ENCODE data around the gene C14orf132. TPM values are rescaled to one million over a fixed set of nuclear protein-coding genes. Genes with fewer than 3 reads are reported as not detected.

C14orf132 gene
- total and polyA plus RNA-seq, 9 of the 15 experiments (the other 6 are each of a cell fraction or from before 2014, with no cell fraction given), result not detected

GRCh38 chr14:96117960-96118359, 78.8 kb downstream of the C14orf132 start (continued):
- no peak for TF ChIP-seq FOXA3 (CRISPR knock-in tag; conservative IDR thresholded peaks at IDR 0.05 in 1 of 2, IDR thresholded peaks at IDR 0.05 in 1 of 2)
- TF ChIP-seq, protein P1, sequence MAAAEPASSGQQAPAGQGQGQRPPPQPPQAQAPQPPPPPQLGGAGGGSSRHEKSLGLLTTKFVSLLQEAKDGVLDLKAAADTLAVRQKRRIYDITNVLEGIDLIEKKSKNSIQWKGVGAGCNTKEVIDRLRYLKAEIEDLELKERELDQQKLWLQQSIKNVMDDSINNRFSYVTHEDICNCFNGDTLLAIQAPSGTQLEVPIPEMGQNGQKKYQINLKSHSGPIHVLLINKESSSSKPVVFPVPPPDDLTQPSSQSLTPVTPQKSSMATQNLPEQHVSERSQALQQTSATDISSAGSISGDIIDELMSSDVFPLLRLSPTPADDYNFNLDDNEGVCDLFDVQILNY (CRISPR knock-in tag; IDR thresholded peaks at IDR 0.05), result no peak
- TF ChIP-seq NFE2 (IDR thresholded peaks at IDR 0.05; ENCODE audit: low read depth), result no peak
- no peak for TF ChIP-seq TSHZ1 (CRISPR knock-in tag; IDR thresholded peaks at IDR 0.05)

DNA sequence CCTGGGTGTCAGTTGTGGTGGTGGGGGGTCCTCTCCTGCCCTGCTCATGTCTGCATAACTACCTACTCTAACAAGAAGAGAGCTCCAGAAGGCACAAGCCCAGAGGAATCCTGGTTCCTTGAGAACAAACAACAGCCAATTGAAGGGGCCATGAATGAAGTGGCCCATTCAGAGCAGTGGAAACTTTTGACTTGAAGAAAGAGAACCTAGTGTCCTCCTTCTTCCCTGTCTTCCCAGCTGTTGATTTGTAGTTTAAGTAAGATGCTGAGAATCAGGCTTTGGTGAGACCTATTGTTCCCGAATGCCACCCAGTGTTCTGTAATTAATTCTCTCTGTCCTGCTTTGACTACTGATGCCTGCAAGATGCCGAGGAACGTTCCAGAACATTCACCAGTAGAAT, 79.2 kb downstream of the C14orf132 start:
- Histone ChIP-seq H3K9me1 (ENCODE audit: control insufficient read depth, insufficient read depth, low read length) (no peaks in the 10 kb centered on the region), H2AFZ (ENCODE audit: low read depth, low read length) (no peak overlapping the region), H3K36me3 (ENCODE audit: control insufficient read depth, insufficient read depth, low read length) (no peaks in the 10 kb centered on the region), H4K20me1 (replicated peaks; ENCODE audit: control insufficient read depth, insufficient read depth, low read length) (no peaks in the 10 kb centered on the region), H3K9me3 (replicated peaks; ENCODE audit: control insufficient read depth, insufficient read depth, low read depth, low read length) (no peaks in the 10 kb centered on the region), H3K4me2 (ENCODE audit: insufficient read depth, low read length) (no peak overlapping the region), H3K27ac (ENCODE audit: extremely low read depth, low read depth, low read length) (no peak overlapping the region), H3K79me2 (ENCODE audit: control insufficient read depth, insufficient read depth, low read length) (no peaks in the 10 kb centered on the region), H3K9ac (ENCODE audit: insufficient read depth in 1 of 2, low read depth in 2 of 2, low read length in 2 of 2) (no peak overlapping the region), H3K27me3 (ENCODE audit: control insufficient read depth in 2 of 2, insufficient read depth in 2 of 2, low read length in 2 of 2) (no peaks in the 10 kb centered on the region; a peak in 1 of 5 replicates), H3K4me1 (replicated peaks in 1 of 2; ENCODE audit: control insufficient read depth in 2 of 2, insufficient read depth in 2 of 2, low read length in 2 of 2) (no peaks in the 10 kb centered on the region), H3K4me3 (no peak overlapping the region)
- CTCF ChIA-PET (ENCODE audit: low intra/inter-chr PET ratio), result no interaction called here
- no TSS peak for BruUV-seq (replicated peaks)
- ATAC-seq (no peak), FAIRE-seq (no peak), DNase-seq (ENCODE audit: extremely low read depth in 1 of 4, low spot score in 3 of 4) (no peak)
- intact Hi-C loops (cut with micrococcal nuclease) (no loop called here), in situ Hi-C loops (cut with MboI) (loop anchor here (10.0 kb wide), 1 partner anchor 146 kb away; no protein-coding TSS in a partner anchor)
- WGBS (ENCODE audit: insufficient coverage, low coverage, missing lambda C conversion rate), result 0% methylated on average over 3 of the region's 3 CpGs
- POLR2A ChIA-PET, result interaction anchor here (0.7 kb wide), 1 partner anchor 556 kb away, joined by 3 read pairs; no protein-coding TSS in a partner anchor
- TF ChIP-seq GATAD2A (IDR thresholded peaks at IDR 0.05) (no peak), CCAR2 (IDR thresholded peaks at IDR 0.05; ENCODE audit: low read depth, low read length) (no peak), ETV5 (CRISPR knock-in tag; IDR thresholded peaks at IDR 0.05; ENCODE audit: low read depth) (no peak), ZNF589 (CRISPR knock-in tag; IDR thresholded peaks at IDR 0.05; ENCODE audit: low read depth) (no peak), SNIP1 (IDR thresholded peaks at IDR 0.05; ENCODE audit: low read depth) (no peak), RB1 (IDR thresholded peaks at IDR 0.05; ENCODE audit: low read depth) (no peak), HMBOX1 (IDR thresholded peaks at IDR 0.05) (no peak)
- TF ChIP-seq, protein P2, sequence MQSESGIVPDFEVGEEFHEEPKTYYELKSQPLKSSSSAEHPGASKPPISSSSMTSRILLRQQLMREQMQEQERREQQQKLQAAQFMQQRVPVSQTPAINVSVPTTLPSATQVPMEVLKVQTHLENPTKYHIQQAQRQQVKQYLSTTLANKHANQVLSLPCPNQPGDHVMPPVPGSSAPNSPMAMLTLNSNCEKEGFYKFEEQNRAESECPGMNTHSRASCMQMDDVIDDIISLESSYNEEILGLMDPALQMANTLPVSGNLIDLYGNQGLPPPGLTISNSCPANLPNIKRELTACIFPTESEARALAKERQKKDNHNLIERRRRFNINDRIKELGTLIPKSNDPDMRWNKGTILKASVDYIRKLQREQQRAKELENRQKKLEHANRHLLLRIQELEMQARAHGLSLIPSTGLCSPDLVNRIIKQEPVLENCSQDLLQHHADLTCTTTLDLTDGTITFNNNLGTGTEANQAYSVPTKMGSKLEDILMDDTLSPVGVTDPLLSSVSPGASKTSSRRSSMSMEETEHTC (IDR thresholded peaks at IDR 0.05), result no peak
